Endothelial cell of umbilical vein (primary cell): Measurements from ENCODE around the gene RGS8. TPM values are rescaled to one million over a fixed set of nuclear protein-coding genes. Genes with fewer than 3 reads are reported as not detected.

Experiments
- BruUV-seq: library from RNA; stranded (reverse); fragments of 400-500 nt; replicated peaks from 2 replicates; lab custom pipeline; 2021; lab: Mats Ljungman, UMichigan
- CTCF ChIA-PET: fragments of 300-600, 350-600 bp; sonication (Branson Sonifier 250); formaldehyde crosslinking; loops from one replicate; lab custom pipeline; 2021; ENCODE audit warnings: antibody characterized with exemption, inconsistent platforms; lab: Charles Lee
- POLR2A ChIA-PET: fragments of 300-600, 350-600 bp; sonication (Branson Sonifier 250); formaldehyde crosslinking; loops from one replicate; lab custom pipeline; 2021; ENCODE audit warnings: antibody characterized with exemption, inconsistent platforms; lab: Charles Lee
- DNase-seq: peaks from one replicate; pipeline ENCODE4 v3.0.0-alpha.2; 2011; ENCODE audit warnings: low read depth, low spot score
- FAIRE-seq: peaks from 2 replicates; lab custom pipeline; 2011; peaks lifted over from hg19 to GRCh38; lab: Jason Lieb, UNC
- H2AFZ ChIP-seq: 2 replicates; pipeline ENCODE4 v1.6.0; 2012; ENCODE audit warnings: low read depth, low read length, control low read depth, inconsistent platforms
- H3K27ac ChIP-seq: 2 replicates; pipeline ENCODE4 v1.5.1; 2011; ENCODE audit warnings: low read depth, mild to moderate bottlenecking, control low read depth, low read length, moderate library complexity; ENCODE audit not compliant: insufficient read depth
- H3K27me3 ChIP-seq, 2 experiments: 2 replicates each; pipeline versions ENCODE4 v1.6.0 to v1.6.1; 2011; ENCODE audit warnings: low read length in 2 of 2, mixed read lengths in 1 of 2; ENCODE audit not compliant: control insufficient read depth in 2 of 2, insufficient read depth in 2 of 2
- H3K36me3 ChIP-seq, 2 experiments: 2 replicates in 1 of 2; 3 replicates in 1 of 2; pipeline ENCODE4 v1.5.1; 2011; ENCODE audit warnings: low read length in 2 of 2, mild to moderate bottlenecking in 1 of 2, moderate library complexity in 1 of 2; ENCODE audit not compliant: control insufficient read depth in 2 of 2, insufficient read depth in 2 of 2; ENCODE audit errors: extremely low read depth in 1 of 2
- H3K4me1 ChIP-seq: 3 replicates; pipeline ENCODE4 v1.5.1; 2011; ENCODE audit warnings: mild to moderate bottlenecking, low read length; ENCODE audit not compliant: control insufficient read depth, insufficient read depth; ENCODE audit errors: extremely low read depth
- H3K4me2 ChIP-seq: 2 replicates; pipeline ENCODE4 v1.6.1; 2011; ENCODE audit warnings: low read length, control low read depth, mixed read lengths; ENCODE audit not compliant: insufficient read depth
- H3K4me3 ChIP-seq, 3 experiments: fragments of 200-600 bp in 1 of 3; sonication (generic), shearing (Covaris generic) in 1 of 3; replicated peaks in 1 of 3; 2 replicates each; pipeline ENCODE4 v1.5.1; 2011 to 2016; ENCODE audit warnings: control low read depth in 3 of 3, low read length in 3 of 3, mild to moderate bottlenecking in 2 of 3, inconsistent platforms in 1 of 3, low read depth in 1 of 3, moderate library complexity in 1 of 3; ENCODE audit not compliant: insufficient read depth in 1 of 3
- H3K79me2 ChIP-seq: 2 replicates; pipeline ENCODE4 v1.6.0; 2012; ENCODE audit warnings: low read length, inconsistent platforms; ENCODE audit not compliant: control insufficient read depth, insufficient read depth
- H3K9ac ChIP-seq: replicated peaks from 2 replicates; pipeline ENCODE3; 2011; ENCODE audit warnings: low read length, control low read depth; ENCODE audit not compliant: insufficient read depth; ENCODE audit errors: extremely low read depth
- H3K9me1 ChIP-seq: replicated peaks from 3 replicates; pipeline ENCODE4 v1.6.0; 2011; ENCODE audit warnings: mild to moderate bottlenecking, low read length; ENCODE audit not compliant: control insufficient read depth, insufficient read depth; ENCODE audit errors: extremely low read depth
- H3K9me3 ChIP-seq: replicated peaks from 2 replicates; pipeline ENCODE4 v1.5.1; 2012; ENCODE audit warnings: low read length, inconsistent platforms; ENCODE audit not compliant: control insufficient read depth, insufficient read depth
- H4K20me1 ChIP-seq: replicated peaks from 2 replicates; pipeline ENCODE3; 2011; ENCODE audit warnings: mild to moderate bottlenecking, low read length; ENCODE audit not compliant: control insufficient read depth, insufficient read depth; ENCODE audit errors: extremely low read depth
- EZH2 ChIP-seq: IDR thresholded peaks from 2 replicates; pipeline ENCODE4 v1.6.1; 2012; ENCODE audit warnings: borderline replicate concordance, low read depth, mild to moderate bottlenecking, moderate library complexity, low read length, inconsistent platforms; ENCODE audit not compliant: severe bottlenecking
- FOS ChIP-seq: IDR thresholded peaks from 2 replicates; pipeline ENCODE4 v1.6.1; 2011; ENCODE audit warnings: mild to moderate bottlenecking, low read length, moderate library complexity, borderline replicate concordance; ENCODE audit not compliant: insufficient read depth
- GATA2 ChIP-seq: IDR thresholded peaks from 2 replicates; pipeline ENCODE4 v1.7.0; 2011; ENCODE audit warnings: low read depth, mild to moderate bottlenecking, moderate library complexity, mixed read lengths, low read length; ENCODE audit not compliant: insufficient read length, insufficient read depth
- JUN ChIP-seq: IDR thresholded peaks from 2 replicates; pipeline ENCODE4 v1.6.1; 2011; ENCODE audit warnings: borderline replicate concordance, low read depth; ENCODE audit not compliant: insufficient read length, insufficient read depth
- MYC ChIP-seq: IDR thresholded peaks from one replicate; pipeline ENCODE4 v1.6.1; 2011; ENCODE audit warnings: mild to moderate bottlenecking, low read depth, low read length
- POLR2A ChIP-seq: IDR thresholded peaks from 2 replicates; pipeline ENCODE4 v1.6.1; 2012; ENCODE audit warnings: low read depth, mild to moderate bottlenecking, control low read depth, low read length
- POLR2AphosphoS5 ChIP-seq: IDR thresholded peaks from 2 replicates; pipeline ENCODE4 v1.6.1; 2012; ENCODE audit warnings: low read depth, mild to moderate bottlenecking, control low read depth, low read length, moderate library complexity; ENCODE audit not compliant: insufficient read depth
- dilution Hi-C: fragments of 300-500 bp; cut with MboI; formaldehyde crosslinking; loops from one replicate; pipeline ENCODE4 v1.15.0; 2019; ENCODE audit warnings: low sequenced_read_pairs; ENCODE audit not compliant: extremely low pct_ligation_motif_present
- intact Hi-C: fragments of 100-400 bp; cut with micrococcal nuclease; formaldehyde crosslinking; loops from one replicate; pipeline ENCODE4 v1.10.0; 2022
- polyA plus RNA-seq, 4 experiments: library from polyadenylated mRNA; depleted of rRNA in 3 of 4; stranded (reverse) in 3 of 4; unstranded in 1 of 4; fragments of >200 nt; gene quantifications; 2 replicates each; pipeline versions ENCODE4 v1.2.1 to v1.2.3, GENCODE V29; 2011 to 2012; ENCODE audit warnings: missing spikeins in 1 of 4
- total RNA-seq: library from RNA; stranded (reverse); gene quantifications from 2 replicates; pipeline ENCODE4 v1.2.3, GENCODE V29; 2021
- TF ChIP-seq, protein P1 (sequence below): IDR thresholded peaks from 2 replicates; pipeline ENCODE4 v1.6.1; 2011; ENCODE audit not compliant: insufficient read depth, insufficient read length
- TF ChIP-seq, protein P2 (sequence below), 2 donors: IDR thresholded peaks; 1 replicate in 1 of 2; 2 replicates in 1 of 2; pipeline ENCODE4 v1.5.1; 2011; ENCODE audit warnings: low read length in 2 of 2, mild to moderate bottlenecking in 2 of 2, moderate library complexity in 2 of 2, control low read depth in 1 of 2, inconsistent platforms in 1 of 2, low read depth in 1 of 2; ENCODE audit not compliant: insufficient read depth in 1 of 2; ENCODE audit errors: extremely low read depth in 1 of 2

The RGS8 gene
- total and polyA plus RNA-seq, 2 donors (not counting 3 experiments of a cell fraction or from before 2014, with no cell fraction given): not detected

GRCh38 chr1:182685215-182685614 is 828 bp upstream of the RGS8 start:
- no peak for DNase-seq
- POLR2A ChIA-PET: no interaction called here
- no peaks in the 10 kb centered on the region for H3K9me3 ChIP-seq
- no peak overlapping the region for H2AFZ ChIP-seq
- CTCF ChIA-PET: no interaction called here
- no peak overlapping the region for H3K9ac ChIP-seq
- no peak overlapping the region for H3K4me2 ChIP-seq
- peaks cover 0 to 2% of the 10 kb centered on the region in 2 experiments for H3K27me3 ChIP-seq
- H3K4me3 ChIP-seq: no peak overlapping the region
- H3K27ac ChIP-seq: no peak overlapping the region
- intact Hi-C loops: no loop called here
- H3K9me1 ChIP-seq: no peaks in the 10 kb centered on the region
- dilution Hi-C loops: no loop called here
- H4K20me1 ChIP-seq: no peaks in the 10 kb centered on the region
- no peaks in the 10 kb centered on the region for H3K4me1 ChIP-seq
- H3K36me3 ChIP-seq: no peaks in the 10 kb centered on the region
- H3K79me2 ChIP-seq: no peaks in the 10 kb centered on the region
- FAIRE-seq: no peak
- BruUV-seq: no TSS peak
- TF ChIP-seq POLR2A: no peak
- no peak for TF ChIP-seq JUN
- TF ChIP-seq, protein P1, sequence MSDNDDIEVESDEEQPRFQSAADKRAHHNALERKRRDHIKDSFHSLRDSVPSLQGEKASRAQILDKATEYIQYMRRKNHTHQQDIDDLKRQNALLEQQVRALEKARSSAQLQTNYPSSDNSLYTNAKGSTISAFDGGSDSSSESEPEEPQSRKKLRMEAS: no peak
- no peak for TF ChIP-seq GATA2
- no peak for TF ChIP-seq POLR2AphosphoS5
- no peak for TF ChIP-seq MYC
- TF ChIP-seq EZH2: no peak
- TF ChIP-seq, protein P2, sequence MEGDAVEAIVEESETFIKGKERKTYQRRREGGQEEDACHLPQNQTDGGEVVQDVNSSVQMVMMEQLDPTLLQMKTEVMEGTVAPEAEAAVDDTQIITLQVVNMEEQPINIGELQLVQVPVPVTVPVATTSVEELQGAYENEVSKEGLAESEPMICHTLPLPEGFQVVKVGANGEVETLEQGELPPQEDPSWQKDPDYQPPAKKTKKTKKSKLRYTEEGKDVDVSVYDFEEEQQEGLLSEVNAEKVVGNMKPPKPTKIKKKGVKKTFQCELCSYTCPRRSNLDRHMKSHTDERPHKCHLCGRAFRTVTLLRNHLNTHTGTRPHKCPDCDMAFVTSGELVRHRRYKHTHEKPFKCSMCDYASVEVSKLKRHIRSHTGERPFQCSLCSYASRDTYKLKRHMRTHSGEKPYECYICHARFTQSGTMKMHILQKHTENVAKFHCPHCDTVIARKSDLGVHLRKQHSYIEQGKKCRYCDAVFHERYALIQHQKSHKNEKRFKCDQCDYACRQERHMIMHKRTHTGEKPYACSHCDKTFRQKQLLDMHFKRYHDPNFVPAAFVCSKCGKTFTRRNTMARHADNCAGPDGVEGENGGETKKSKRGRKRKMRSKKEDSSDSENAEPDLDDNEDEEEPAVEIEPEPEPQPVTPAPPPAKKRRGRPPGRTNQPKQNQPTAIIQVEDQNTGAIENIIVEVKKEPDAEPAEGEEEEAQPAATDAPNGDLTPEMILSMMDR (IDR thresholded peaks at IDR 0.05; ENCODE audit: extremely low read depth in 1 of 2, insufficient read depth in 1 of 2, low read depth in 1 of 2, low read length in 2 of 2): no peak
- no peak for TF ChIP-seq FOS
